Inflammatory macrophage (primary cell): ENCODE measurements around the gene SELE.

ENCODE experiments used
- DNase-seq, 2 donors: peaks; one replicate each; pipeline ENCODE4 v3.0.0-alpha.2; 2020 to 2022
- total RNA-seq, 18 experiments: gene quantifications; one replicate each; lab custom pipeline; 2026; ENCODE audit warnings: mixed read lengths in 6 of 18, inconsistent platforms in 2 of 18; lab: John Stamatoyannopoulos, UW

SELE gene
- 0 to 0.59 (median 0.04) reads per million in 18 experiments for total RNA-seq

- no peak for DNase-seq
Measured at GRCh38 chr1:169733924-169734323, at the start of gene SELE. TSS of gene SELE (minus strand) at chr1:169734079. CDS start at chr1:169733612, 467 bp downstream.

- DNase-seq, result no peak
Measured at GRCh38 chr1:169782596-169782995, 48.7 kb upstream of the SELE start.

- no peak for DNase-seq
Measured at GRCh38 chr1:169779970-169780369, 46.1 kb upstream of the SELE start.

GRCh38 chr1:169779150-169779549, 45.3 kb upstream of the SELE start:
- no peak for DNase-seq

GRCh38 chr1:169776440-169776839, 42.6 kb upstream of the SELE start:
- DNase-seq, result no peak

- DNase-seq, result no peak
Measured at GRCh38 chr1:169768161-169768560, 34.3 kb upstream of the SELE start.

- no peak for DNase-seq
Measured at GRCh38 chr1:169765580-169766331, 31.9 kb upstream of the SELE start.

- DNase-seq, result no peak
Measured at GRCh38 chr1:169764919-169765318, 31.0 kb upstream of the SELE start.

GRCh38 chr1:169762699-169763098, 28.8 kb upstream of the SELE start:
- DNase-seq, result peak in 1 of 2 donors; percentile 32

- DNase-seq, result no peak
Measured at GRCh38 chr1:169759038-169759437, 25.2 kb upstream of the SELE start.

- DNase-seq, result no peak
Measured at GRCh38 chr1:169753549-169753948, 19.7 kb upstream of the SELE start.

GRCh38 chr1:169750041-169750440, 16.2 kb upstream of the SELE start:
- no peak for DNase-seq

GRCh38 chr1:169746550-169746949, 12.7 kb upstream of the SELE start:
- DNase-seq, result no peak

GRCh38 chr1:169745015-169745861, 11.4 kb upstream of the SELE start:
- no peak for DNase-seq

- DNase-seq, result no peak
Measured at GRCh38 chr1:169741666-169742394, 8.0 kb upstream of the SELE start.

GRCh38 chr1:169739980-169740379, 6.1 kb upstream of the SELE start:
- DNase-seq, result no peak

- no peak for DNase-seq
Measured at GRCh38 chr1:169731446-169731845, 2.4 kb downstream of the SELE start.

GRCh38 chr1:169729991-169730390, 3.9 kb downstream of the SELE start:
- no peak for DNase-seq

- no peak for DNase-seq
Measured at GRCh38 chr1:169727307-169727706, 6.6 kb downstream of the SELE start.

- no peak for DNase-seq
Measured at GRCh38 chr1:169726851-169727250, 7.0 kb downstream of the SELE start.

- no peak for DNase-seq
Measured at GRCh38 chr1:169725930-169726329, 7.9 kb downstream of the SELE start.

GRCh38 chr1:169724168-169724567, 9.7 kb downstream of the SELE start:
- no peak for DNase-seq

- DNase-seq, result no peak
Measured at GRCh38 chr1:169723763-169724162, 10.1 kb downstream of the SELE start.
